HepG2 (cell line): ENCODE measurements around the gene SRF. TPM values are rescaled to one million over a fixed set of nuclear protein-coding genes. Genes with fewer than 3 reads are reported as not detected.

ENCODE experiments used
- ARHGAP35 ChIP-seq: sonication (generic); formaldehyde crosslinking; IDR thresholded peaks from 2 replicates; pipeline ENCODE4 v1.9.0; 2022; ENCODE audit warnings: mild to moderate bottlenecking, inconsistent platforms, moderate library complexity, missing genetic modification reagents, borderline replicate concordance
- ATF7 ChIP-seq, 2 experiments: fragments of 450-650 bp in 1 of 2; sonication (generic) in 1 of 2; formaldehyde crosslinking in 1 of 2; IDR thresholded peaks; 2 replicates each; pipeline versions ENCODE4 v1.4.0 to v1.6.1; 2016 to 2020; ENCODE audit warnings: antibody characterized with exemption in 1 of 2, mild to moderate bottlenecking in 1 of 2, missing genetic modification reagents in 1 of 2
- ATRX ChIP-seq: sonication (generic); formaldehyde crosslinking; IDR thresholded peaks from 2 replicates; pipeline ENCODE4 v1.4.0; 2020; ENCODE audit warnings: missing genetic modification reagents, borderline replicate concordance
- CC2D1A ChIP-seq: sonication (generic); formaldehyde crosslinking; IDR thresholded peaks from 2 replicates; pipeline ENCODE4 v1.8.1; 2023; ENCODE audit warnings: mild to moderate bottlenecking, missing genetic modification reagents
- KDM5B ChIP-seq: sonication (generic); formaldehyde crosslinking; IDR thresholded peaks from 2 replicates; pipeline ENCODE4 v1.4.0; 2020; ENCODE audit warnings: missing genetic modification reagents, mild to moderate bottlenecking, borderline replicate concordance
- MYC ChIP-seq: sonication (generic); formaldehyde crosslinking; IDR thresholded peaks from 2 replicates; pipeline ENCODE4 v1.9.0; 2021; ENCODE audit warnings: missing genetic modification reagents, borderline replicate concordance
- PRPF4 ChIP-seq: fragments of 200-400 bp; formaldehyde crosslinking; IDR thresholded peaks from 2 replicates; pipeline ENCODE4 v1.6.1; 2016; ENCODE audit warnings: low read length, low read depth; ENCODE audit not compliant: poor library complexity, severe bottlenecking
- RFX5 ChIP-seq: IDR thresholded peaks from 2 replicates; pipeline ENCODE4 v1.6.1; 2011; ENCODE audit warnings: low read depth, low read length, improper control_type of control experiment
- ZBTB3 ChIP-seq: sonication (generic); formaldehyde crosslinking; IDR thresholded peaks from 2 replicates; pipeline ENCODE4 v1.4.0; 2020; ENCODE audit warnings: low read depth, mild to moderate bottlenecking, moderate library complexity, missing genetic modification reagents, borderline replicate concordance
- ZNF264 ChIP-seq: sonication (generic); formaldehyde crosslinking; IDR thresholded peaks from 2 replicates; pipeline ENCODE4 v1.4.0; 2020; ENCODE audit warnings: missing genetic modification reagents
- ZNF335 ChIP-seq: sonication (generic); formaldehyde crosslinking; IDR thresholded peaks from 2 replicates; pipeline ENCODE4 v1.4.0; 2020; ENCODE audit warnings: missing genetic modification reagents
- ZNF530 ChIP-seq: sonication (generic); formaldehyde crosslinking; IDR thresholded peaks from 2 replicates; pipeline ENCODE4 v1.5.0; 2020; ENCODE audit warnings: low read depth, mild to moderate bottlenecking, missing genetic modification reagents
- ZNF567 ChIP-seq: sonication (generic); formaldehyde crosslinking; IDR thresholded peaks from 2 replicates; pipeline ENCODE4 v1.8.1; 2023; ENCODE audit warnings: mild to moderate bottlenecking, missing genetic modification reagents, borderline replicate concordance
- ZNF577 ChIP-seq: sonication (generic); formaldehyde crosslinking; IDR thresholded peaks from 2 replicates; pipeline ENCODE4 v1.4.0; 2020; ENCODE audit warnings: mild to moderate bottlenecking, low read depth, missing genetic modification reagents, borderline replicate concordance
- ZNF781 ChIP-seq: sonication (generic); formaldehyde crosslinking; IDR thresholded peaks from 2 replicates; pipeline ENCODE4 v1.5.1; 2020; ENCODE audit warnings: borderline replicate concordance, mild to moderate bottlenecking, missing genetic modification reagents; ENCODE audit errors: not compliant biosample characterization
- ZNF790 ChIP-seq: sonication (generic); formaldehyde crosslinking; IDR thresholded peaks from 2 replicates; pipeline ENCODE4 v1.8.0; 2022; ENCODE audit warnings: missing genetic modification reagents, mild to moderate bottlenecking, borderline replicate concordance
- polyA plus RNA-seq, 8 experiments: library from polyadenylated mRNA; depleted of rRNA in 3 of 8; stranded (reverse) in 7 of 8; unstranded in 1 of 8; fragments of >200 nt; fragmentation: Illumina TruSeq in 4 of 8; extraction: Trizol in 4 of 8; gene quantifications; 2 replicates each; pipeline versions ENCODE4 v1.2.1 to v1.2.3, GENCODE V29; 2011 to 2016; ENCODE audit warnings: low read depth in 4 of 8, missing spikeins in 1 of 8, mixed read lengths in 1 of 8; ENCODE audit not compliant: insufficient read depth in 1 of 8
- total RNA-seq, 5 experiments: library from RNA; depleted of rRNA; stranded (reverse); fragments of >200 nt; fragmentation: Illumina TruSeq; extraction: Trizol; gene quantifications; 2 replicates each; pipeline ENCODE4 v1.2.3, GENCODE V29; 2016; ENCODE audit warnings: low read depth in 1 of 5
- TF ChIP-seq, protein P1 (sequence below): sonication (generic); formaldehyde crosslinking; IDR thresholded peaks from 2 replicates; pipeline ENCODE4 v1.9.0; 2022; ENCODE audit warnings: low read depth, missing genetic modification reagents
- TF ChIP-seq, protein P2 (sequence below): IDR thresholded peaks from 2 replicates; pipeline ENCODE4 v1.6.1; 2012; ENCODE audit warnings: low read depth, low read length, improper control_type of control experiment
- TF ChIP-seq, protein P3 (sequence below): sonication (generic); formaldehyde crosslinking; IDR thresholded peaks from 2 replicates; pipeline ENCODE4 v1.4.0; 2020; ENCODE audit warnings: missing genetic modification reagents, mild to moderate bottlenecking, borderline replicate concordance
- TF ChIP-seq, protein P4 (sequence below): sonication (generic); formaldehyde crosslinking; IDR thresholded peaks from 2 replicates; pipeline ENCODE4 v1.5.0; 2020; ENCODE audit warnings: missing genetic modification reagents
- TF ChIP-seq, protein P5 (sequence below): sonication (generic); formaldehyde crosslinking; IDR thresholded peaks from 2 replicates; pipeline ENCODE4 v1.5.0; 2020; ENCODE audit warnings: mild to moderate bottlenecking, low read depth, missing genetic modification reagents, borderline replicate concordance

The SRF gene
- total and polyA plus RNA-seq, 2 of the 13 experiments (the other 11 are each of a cell fraction or from before 2014, with no cell fraction given), result 25.5 to 44.1 TPM

DNA sequence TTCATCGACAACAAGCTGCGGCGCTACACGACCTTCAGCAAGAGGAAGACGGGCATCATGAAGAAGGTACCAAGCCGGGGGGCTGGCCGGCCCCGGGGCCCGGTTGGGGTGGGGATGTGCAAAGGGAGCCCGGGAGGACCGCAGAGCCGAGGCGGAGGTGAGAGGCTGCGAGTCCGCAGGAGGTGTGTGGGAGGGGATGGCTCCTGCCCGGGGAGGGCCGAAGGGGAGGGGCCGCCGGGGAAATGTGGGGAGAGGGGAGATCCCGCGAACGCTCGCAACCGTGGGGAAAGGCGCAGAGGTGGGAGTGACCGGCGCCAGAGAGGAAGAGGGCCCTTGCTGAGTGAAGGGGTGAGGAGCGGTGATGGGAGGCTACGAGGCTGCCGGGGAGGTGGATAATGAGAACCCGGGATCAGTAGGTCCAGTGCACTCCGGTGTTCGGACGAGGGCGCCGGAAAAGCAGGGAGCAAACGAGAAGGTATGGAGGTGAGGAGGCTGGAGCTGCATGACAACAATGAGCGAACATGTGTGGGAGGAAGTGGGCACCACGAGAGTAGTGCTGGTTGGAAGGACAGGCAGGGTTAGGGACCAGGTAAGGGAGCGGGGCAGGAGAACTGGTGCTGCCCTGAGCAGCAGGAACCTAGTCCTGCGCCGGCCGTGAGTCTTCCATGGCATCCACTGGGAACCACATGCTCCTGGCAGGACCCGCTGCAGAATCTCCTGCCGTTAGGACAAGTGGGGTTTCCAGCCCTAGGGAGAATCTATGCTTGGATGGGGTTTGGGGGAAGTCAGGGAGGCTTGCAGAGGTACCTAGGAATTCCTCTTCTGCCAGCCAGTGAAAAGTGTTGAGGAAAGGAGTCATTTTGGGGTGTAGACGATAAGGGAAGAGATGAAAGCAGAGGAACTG lies 1.3 kb downstream of the SRF start (continued):
- TF ChIP-seq, protein P1, sequence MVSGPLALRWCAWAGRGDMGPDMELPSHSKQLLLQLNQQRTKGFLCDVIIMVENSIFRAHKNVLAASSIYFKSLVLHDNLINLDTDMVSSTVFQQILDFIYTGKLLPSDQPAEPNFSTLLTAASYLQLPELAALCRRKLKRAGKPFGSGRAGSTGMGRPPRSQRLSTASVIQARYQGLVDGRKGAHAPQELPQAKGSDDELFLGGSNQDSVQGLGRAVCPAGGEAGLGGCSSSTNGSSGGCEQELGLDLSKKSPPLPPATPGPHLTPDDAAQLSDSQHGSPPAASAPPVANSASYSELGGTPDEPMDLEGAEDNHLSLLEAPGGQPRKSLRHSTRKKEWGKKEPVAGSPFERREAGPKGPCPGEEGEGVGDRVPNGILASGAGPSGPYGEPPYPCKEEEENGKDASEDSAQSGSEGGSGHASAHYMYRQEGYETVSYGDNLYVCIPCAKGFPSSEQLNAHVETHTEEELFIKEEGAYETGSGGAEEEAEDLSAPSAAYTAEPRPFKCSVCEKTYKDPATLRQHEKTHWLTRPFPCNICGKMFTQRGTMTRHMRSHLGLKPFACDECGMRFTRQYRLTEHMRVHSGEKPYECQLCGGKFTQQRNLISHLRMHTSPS (CRISPR knock-in tag), result no peak
- TF ChIP-seq RFX5 (no peak), ZNF567 (CRISPR knock-in tag) (no peak), ATRX (CRISPR knock-in tag) (no peak), ZNF781 (CRISPR knock-in tag) (no peak), CC2D1A (no peak), ZNF335 (CRISPR knock-in tag) (no peak), ATF7 (IDR thresholded peaks at IDR 0.05) (no peak), ATF7 (CRISPR knock-in tag; IDR thresholded peaks at IDR 0.05) (no peak), ZNF530 (no peak), ARHGAP35 (no peak), KDM5B (peak; percentile 42; the same call in 1 of the 2 replicates), ZBTB3 (CRISPR knock-in tag) (no peak), ZNF264 (CRISPR knock-in tag) (no peak), PRPF4 (no peak), MYC (CRISPR knock-in tag) (peak; percentile 54), ZNF790 (CRISPR knock-in tag) (no peak), ZNF577 (CRISPR knock-in tag) (no peak)
- TF ChIP-seq, protein P2, sequence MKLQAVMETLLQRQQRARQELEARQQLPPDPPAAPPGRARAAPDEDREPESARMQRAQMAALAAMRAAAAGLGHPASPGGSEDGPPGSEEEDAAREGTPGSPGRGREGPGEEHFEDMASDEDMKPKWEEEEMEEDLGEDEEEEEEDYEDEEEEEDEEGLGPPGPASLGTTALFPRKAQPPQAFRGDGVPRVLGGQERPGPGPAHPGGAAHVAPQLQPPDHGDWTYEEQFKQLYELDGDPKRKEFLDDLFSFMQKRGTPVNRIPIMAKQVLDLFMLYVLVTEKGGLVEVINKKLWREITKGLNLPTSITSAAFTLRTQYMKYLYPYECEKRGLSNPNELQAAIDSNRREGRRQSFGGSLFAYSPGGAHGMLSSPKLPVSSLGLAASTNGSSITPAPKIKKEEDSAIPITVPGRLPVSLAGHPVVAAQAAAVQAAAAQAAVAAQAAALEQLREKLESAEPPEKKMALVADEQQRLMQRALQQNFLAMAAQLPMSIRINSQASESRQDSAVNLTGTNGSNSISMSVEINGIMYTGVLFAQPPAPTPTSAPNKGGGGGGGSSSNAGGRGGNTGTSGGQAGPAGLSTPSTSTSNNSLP, result no peak
- TF ChIP-seq, protein P3, sequence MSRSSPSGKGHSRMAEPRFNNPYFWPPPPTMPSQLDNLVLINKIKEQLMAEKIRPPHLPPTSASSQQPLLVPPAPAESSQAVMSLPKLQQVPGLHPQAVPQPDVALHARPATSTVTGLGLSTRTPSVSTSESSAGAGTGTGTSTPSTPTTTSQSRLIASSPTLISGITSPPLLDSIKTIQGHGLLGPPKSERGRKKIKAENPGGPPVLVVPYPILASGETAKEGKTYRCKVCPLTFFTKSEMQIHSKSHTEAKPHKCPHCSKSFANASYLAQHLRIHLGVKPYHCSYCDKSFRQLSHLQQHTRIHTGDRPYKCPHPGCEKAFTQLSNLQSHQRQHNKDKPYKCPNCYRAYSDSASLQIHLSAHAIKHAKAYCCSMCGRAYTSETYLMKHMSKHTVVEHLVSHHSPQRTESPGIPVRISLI (CRISPR knock-in tag), result no peak
- TF ChIP-seq, protein P4, sequence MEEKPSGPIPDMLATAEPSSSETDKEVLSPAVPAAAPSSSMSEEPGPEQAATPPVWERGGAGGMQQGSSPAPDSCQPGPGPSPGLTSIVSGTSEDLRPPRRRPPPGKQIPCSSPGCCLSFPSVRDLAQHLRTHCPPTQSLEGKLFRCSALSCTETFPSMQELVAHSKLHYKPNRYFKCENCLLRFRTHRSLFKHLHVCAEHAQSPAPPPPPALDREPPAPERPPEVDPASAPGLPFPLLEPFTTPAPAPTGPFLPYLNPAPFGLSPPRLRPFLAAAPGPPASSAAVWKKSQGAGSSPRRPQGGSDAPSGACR, result 0 out of 2 replicates have a peak, but pooled peaks have one; percentile 79
- TF ChIP-seq, protein P5, sequence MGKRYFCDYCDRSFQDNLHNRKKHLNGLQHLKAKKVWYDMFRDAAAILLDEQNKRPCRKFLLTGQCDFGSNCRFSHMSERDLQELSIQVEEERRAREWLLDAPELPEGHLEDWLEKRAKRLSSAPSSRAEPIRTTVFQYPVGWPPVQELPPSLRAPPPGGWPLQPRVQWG (CRISPR knock-in tag), result no peak
